Panc1 (cell line): ENCODE measurements around the gene GRIA3. TPM values are rescaled to one million over a fixed set of nuclear protein-coding genes. Genes with fewer than 3 reads are reported as not detected.

ENCODE experiments used
- ATAC-seq: fragments of 200-7000 bp; cut with Tn5 transposase; 2 replicates; pipeline ENCODE4 v1.9.1; 2020; ENCODE audit warnings: mild to moderate bottlenecking, moderate library complexity
- BruUV-seq: library from RNA; stranded (reverse); fragments of 400-500 nt; replicated peaks from 2 replicates; lab custom pipeline; 2021; lab: Mats Ljungman, UMichigan
- CTCF ChIA-PET: fragments of 300-600 bp; sonication (Branson Sonifier 250); formaldehyde crosslinking; loops from one replicate; lab custom pipeline; 2022; ENCODE audit warnings: antibody characterized with exemption; lab: Charles Lee
- POLR2A ChIA-PET: fragments of 300-600 bp; sonication (Branson Sonifier 250); formaldehyde crosslinking; loops from one replicate; lab custom pipeline; 2022; ENCODE audit warnings: antibody characterized with exemption; lab: Charles Lee
- DNase-seq: peaks from one replicate; pipeline ENCODE4 v3.0.0-alpha.2; 2010; ENCODE audit warnings: low read depth, low spot score
- H3K27ac ChIP-seq: 2 replicates; pipeline ENCODE4 v1.5.1; 2011; ENCODE audit warnings: mild to moderate bottlenecking, low read length, inconsistent platforms
- H3K27me3 ChIP-seq: fragments of 200-500 bp; sonication (Bioruptor generic); 2 replicates; pipeline ENCODE4 v1.6.0; 2014; ENCODE audit warnings: low read length, inconsistent platforms; ENCODE audit not compliant: control insufficient read depth, insufficient read depth
- H3K36me3 ChIP-seq: fragments of 200-500 bp; sonication (Bioruptor generic); 2 replicates; pipeline ENCODE4 v1.5.1; 2014; ENCODE audit warnings: inconsistent platforms, mild to moderate bottlenecking, low read length, moderate library complexity; ENCODE audit not compliant: control insufficient read depth, insufficient read depth
- H3K4me1 ChIP-seq: 2 replicates; pipeline ENCODE4 v1.5.1; 2011; ENCODE audit warnings: inconsistent platforms, mild to moderate bottlenecking, low read length, moderate library complexity; ENCODE audit not compliant: control insufficient read depth, insufficient read depth
- H3K4me3 ChIP-seq, 2 experiments: 2 replicates each; pipeline ENCODE4 v1.5.1; 2011 to 2012; ENCODE audit warnings: low read depth in 2 of 2, low read length in 2 of 2, mild to moderate bottlenecking in 2 of 2, inconsistent platforms in 1 of 2, moderate library complexity in 1 of 2
- H3K9me3 ChIP-seq: fragments of 200-500 bp; sonication (Bioruptor generic); 2 replicates; pipeline ENCODE4 v1.5.1; 2014; ENCODE audit warnings: low read depth, mild to moderate bottlenecking, inconsistent platforms, low read length, moderate library complexity; ENCODE audit not compliant: control insufficient read depth, insufficient read depth
- POLR2AphosphoS5 ChIP-seq: IDR thresholded peaks from 2 replicates; pipeline ENCODE4 v1.6.1; 2012; ENCODE audit warnings: mild to moderate bottlenecking, low read depth, low read length, moderate library complexity
- SIN3A ChIP-seq: IDR thresholded peaks from 2 replicates; pipeline ENCODE4 v1.6.1; 2012; ENCODE audit warnings: low read depth, mild to moderate bottlenecking, low read length, moderate library complexity, borderline replicate concordance; ENCODE audit not compliant: insufficient read depth
- TCF7L2 ChIP-seq: IDR thresholded peaks from 2 replicates; pipeline ENCODE4 v1.6.1; 2011; ENCODE audit warnings: mild to moderate bottlenecking, low read depth, low read length, inconsistent platforms
- in situ Hi-C: cut with HindIII; loops from 2 replicates; pipeline ENCODE4 v1.10.0; 2016; ENCODE audit warnings: low sequenced_read_pairs, low pct_unique_long_range_greater_than_20kb
- intact Hi-C: fragments of 100-400 bp; cut with micrococcal nuclease; formaldehyde crosslinking; loops from one replicate; pipeline ENCODE4 v1.10.0; 2022; ENCODE audit not compliant: unreplicated experiment
- total RNA-seq: library from RNA; stranded (reverse); gene quantifications from one replicate; pipeline ENCODE4 v1.2.1, GENCODE V29; 2021; ENCODE audit not compliant: unreplicated experiment
- TF ChIP-seq, protein P1 (sequence below): fragments of 450-650 bp; IDR thresholded peaks from 2 replicates; pipeline ENCODE4 v1.5.1; 2017; ENCODE audit warnings: mild to moderate bottlenecking
- TF ChIP-seq, protein P2 (sequence below), 2 experiments: IDR thresholded peaks; 2 replicates each; pipeline ENCODE4 v1.6.1; 2011 to 2012; ENCODE audit warnings: low read depth in 2 of 2, control low read depth in 1 of 2, low read length in 1 of 2, mild to moderate bottlenecking in 1 of 2, moderate library complexity in 1 of 2; ENCODE audit not compliant: insufficient read depth in 1 of 2

The GRIA3 gene
- total RNA-seq, 1 experiment from 2014 or later = not detected

- in situ Hi-C loops = no loop called here
- ATAC-seq = no peak
- no peak for DNase-seq
- POLR2A ChIA-PET = no interaction called here
- CTCF ChIA-PET = no interaction called here
- TF ChIP-seq POLR2AphosphoS5 (no peak), SIN3A (no peak), TCF7L2 (no peak)
- TF ChIP-seq, protein P1, sequence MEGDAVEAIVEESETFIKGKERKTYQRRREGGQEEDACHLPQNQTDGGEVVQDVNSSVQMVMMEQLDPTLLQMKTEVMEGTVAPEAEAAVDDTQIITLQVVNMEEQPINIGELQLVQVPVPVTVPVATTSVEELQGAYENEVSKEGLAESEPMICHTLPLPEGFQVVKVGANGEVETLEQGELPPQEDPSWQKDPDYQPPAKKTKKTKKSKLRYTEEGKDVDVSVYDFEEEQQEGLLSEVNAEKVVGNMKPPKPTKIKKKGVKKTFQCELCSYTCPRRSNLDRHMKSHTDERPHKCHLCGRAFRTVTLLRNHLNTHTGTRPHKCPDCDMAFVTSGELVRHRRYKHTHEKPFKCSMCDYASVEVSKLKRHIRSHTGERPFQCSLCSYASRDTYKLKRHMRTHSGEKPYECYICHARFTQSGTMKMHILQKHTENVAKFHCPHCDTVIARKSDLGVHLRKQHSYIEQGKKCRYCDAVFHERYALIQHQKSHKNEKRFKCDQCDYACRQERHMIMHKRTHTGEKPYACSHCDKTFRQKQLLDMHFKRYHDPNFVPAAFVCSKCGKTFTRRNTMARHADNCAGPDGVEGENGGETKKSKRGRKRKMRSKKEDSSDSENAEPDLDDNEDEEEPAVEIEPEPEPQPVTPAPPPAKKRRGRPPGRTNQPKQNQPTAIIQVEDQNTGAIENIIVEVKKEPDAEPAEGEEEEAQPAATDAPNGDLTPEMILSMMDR = no peak
- TF ChIP-seq, protein P2, sequence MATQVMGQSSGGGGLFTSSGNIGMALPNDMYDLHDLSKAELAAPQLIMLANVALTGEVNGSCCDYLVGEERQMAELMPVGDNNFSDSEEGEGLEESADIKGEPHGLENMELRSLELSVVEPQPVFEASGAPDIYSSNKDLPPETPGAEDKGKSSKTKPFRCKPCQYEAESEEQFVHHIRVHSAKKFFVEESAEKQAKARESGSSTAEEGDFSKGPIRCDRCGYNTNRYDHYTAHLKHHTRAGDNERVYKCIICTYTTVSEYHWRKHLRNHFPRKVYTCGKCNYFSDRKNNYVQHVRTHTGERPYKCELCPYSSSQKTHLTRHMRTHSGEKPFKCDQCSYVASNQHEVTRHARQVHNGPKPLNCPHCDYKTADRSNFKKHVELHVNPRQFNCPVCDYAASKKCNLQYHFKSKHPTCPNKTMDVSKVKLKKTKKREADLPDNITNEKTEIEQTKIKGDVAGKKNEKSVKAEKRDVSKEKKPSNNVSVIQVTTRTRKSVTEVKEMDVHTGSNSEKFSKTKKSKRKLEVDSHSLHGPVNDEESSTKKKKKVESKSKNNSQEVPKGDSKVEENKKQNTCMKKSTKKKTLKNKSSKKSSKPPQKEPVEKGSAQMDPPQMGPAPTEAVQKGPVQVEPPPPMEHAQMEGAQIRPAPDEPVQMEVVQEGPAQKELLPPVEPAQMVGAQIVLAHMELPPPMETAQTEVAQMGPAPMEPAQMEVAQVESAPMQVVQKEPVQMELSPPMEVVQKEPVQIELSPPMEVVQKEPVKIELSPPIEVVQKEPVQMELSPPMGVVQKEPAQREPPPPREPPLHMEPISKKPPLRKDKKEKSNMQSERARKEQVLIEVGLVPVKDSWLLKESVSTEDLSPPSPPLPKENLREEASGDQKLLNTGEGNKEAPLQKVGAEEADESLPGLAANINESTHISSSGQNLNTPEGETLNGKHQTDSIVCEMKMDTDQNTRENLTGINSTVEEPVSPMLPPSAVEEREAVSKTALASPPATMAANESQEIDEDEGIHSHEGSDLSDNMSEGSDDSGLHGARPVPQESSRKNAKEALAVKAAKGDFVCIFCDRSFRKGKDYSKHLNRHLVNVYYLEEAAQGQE (IDR thresholded peaks at IDR 0.05; ENCODE audit: insufficient read depth in 1 of 2, low read depth in 2 of 2, low read length in 1 of 2) = no peak
- Histone ChIP-seq H3K27ac (no peak overlapping the region), H3K9me3 (no peaks in the 10 kb centered on the region), H3K36me3 (no peaks in the 10 kb centered on the region), H3K4me3 (no peak overlapping the region), H3K4me1 (no peaks in the 10 kb centered on the region), H3K27me3 (no peaks in the 10 kb centered on the region)
- intact Hi-C loops = no loop called here
- BruUV-seq = no TSS peak
These were observed 26.5 kb upstream of the GRIA3 start for GRCh38 chrX:123157586-123157985.

- ChIA-PET CTCF (no interaction called here), POLR2A (no interaction called here)
- no peak for TF ChIP-seq SIN3A
- no peak for TF ChIP-seq POLR2AphosphoS5
- TF ChIP-seq, protein P1 = no peak
- TF ChIP-seq, protein P2 (IDR thresholded peaks at IDR 0.05; ENCODE audit: insufficient read depth in 1 of 2, low read depth in 2 of 2, low read length in 1 of 2) = no peak
- TF ChIP-seq TCF7L2 = no peak
- ATAC-seq = no peak
- Histone ChIP-seq H3K27me3 (no peaks in the 10 kb centered on the region), H3K9me3 (no peaks in the 10 kb centered on the region), H3K27ac (no peak overlapping the region), H3K36me3 (no peaks in the 10 kb centered on the region), H3K4me3 (no peak overlapping the region), H3K4me1 (no peaks in the 10 kb centered on the region)
- intact Hi-C loops (no loop called here), in situ Hi-C loops (no loop called here)
- BruUV-seq = no TSS peak
- DNase-seq = no peak
These were observed 24.7 kb upstream of the GRIA3 start for GRCh38 chrX:123159403-123159802.
